ENCODE results near the gene DMWD. TPM values are rescaled to one million over a fixed set of nuclear protein-coding genes. Genes with fewer than 3 reads are reported as not detected.
"Not testable (repeated sequence)": the region's sequence is repeated elsewhere in the genome, so short reads cannot be mapped to it uniquely, and the experiment has no call there.

DMWD gene
- total RNA-seq, 2 experiments from 2014 or later = 43.1 to 45.8 TPM

- intact Hi-C loops (cut with micrococcal nuclease) = no loop called here
- DNase-seq = no peak
- no peaks in the 10 kb centered on the region for H3K4me1 Mint-ChIP-seq (ENCODE audit: low read depth)
- H3K27ac Mint-ChIP-seq = no peak overlapping the region
- CTCF ChIA-PET = no interaction called here
- no peaks in the 10 kb centered on the region for H3K36me3 Mint-ChIP-seq
- H3K4me3 Mint-ChIP-seq = no peak overlapping the region
- peaks cover under 1% of the 10 kb centered on the region for H3K27me3 Mint-ChIP-seq
- POLR2A ChIA-PET = no interaction called here
- no peaks in the 10 kb centered on the region for H3K9me3 Mint-ChIP-seq
Observed at GRCh38 chr19:45754323-45754722, 38.3 kb downstream of the DMWD start.

DNA sequence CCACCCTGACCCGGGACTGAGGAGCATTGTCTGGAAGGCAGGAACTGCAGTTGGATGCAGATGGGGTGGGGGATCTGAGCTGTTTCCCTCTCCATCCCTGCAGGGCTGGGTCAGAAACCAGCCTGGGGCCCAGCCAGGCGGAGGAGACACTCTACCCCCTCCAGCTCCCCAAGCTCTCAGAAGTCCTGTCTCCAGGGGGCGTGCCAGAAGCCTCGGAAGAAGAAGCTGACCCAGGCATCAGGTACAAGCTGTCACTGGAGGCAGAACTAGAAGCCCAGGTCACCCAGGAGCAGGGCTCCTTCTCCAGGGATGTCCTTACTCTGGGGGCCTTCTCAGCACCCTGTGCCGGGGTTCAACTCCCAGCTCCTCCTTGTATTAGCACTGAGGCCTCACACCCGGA is 39.1 kb downstream of the DMWD start:
- Mint-ChIP-seq H3K4me1 (ENCODE audit: low read depth) (no peaks in the 10 kb centered on the region), H3K36me3 (no peaks in the 10 kb centered on the region), H3K9me3 (no peaks in the 10 kb centered on the region), H3K27me3 (no peaks in the 10 kb centered on the region), H3K27ac (no peak overlapping the region), H3K4me3 (no peak overlapping the region)
- CTCF ChIA-PET = no interaction called here
- intact Hi-C loops (cut with micrococcal nuclease) = no loop called here
- POLR2A ChIA-PET = no interaction called here
- DNase-seq = no peak

DNA sequence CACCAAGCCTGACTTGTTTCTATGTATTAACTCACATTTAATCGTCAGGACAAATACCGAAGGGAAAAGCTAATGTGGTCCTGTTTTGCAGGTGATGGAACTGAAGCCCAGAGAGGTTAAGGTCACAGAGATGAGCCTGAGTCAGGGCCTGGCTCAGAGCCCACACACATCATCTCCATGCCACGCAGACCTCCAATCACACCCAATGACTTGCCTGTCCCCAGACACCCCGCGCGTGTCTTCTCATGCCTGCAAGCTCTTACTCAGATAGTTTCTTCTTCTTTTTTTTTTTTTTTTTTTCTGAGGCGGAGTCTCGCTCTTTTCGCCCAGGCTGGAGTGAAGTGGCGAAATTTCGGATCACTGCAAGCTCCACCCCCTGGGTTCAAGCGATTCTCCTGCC is 40.0 kb downstream of the DMWD start:
- CTCF ChIA-PET = interaction anchor here (1.4 kb wide), 1 partner anchor 17 kb away, joined by 5 read pairs; the partner anchor contains the start of gene SIX5

GRCh38 chr19:45751483-45751882 is 41.2 kb downstream of the DMWD start:
- intact Hi-C loops (cut with micrococcal nuclease); CTCF ChIA-PET; H3K36me3 Mint-ChIP-seq; H3K27ac Mint-ChIP-seq; H3K27me3 Mint-ChIP-seq; H3K4me3 Mint-ChIP-seq; H3K9me3 Mint-ChIP-seq; POLR2A ChIA-PET; DNase-seq; H3K4me1 Mint-ChIP-seq (ENCODE audit: low read depth): not testable (repeated sequence)

More for the DNA sequence above, 40.0 kb downstream of the DMWD start:
- H3K27me3 Mint-ChIP-seq = peaks cover under 1% of the 10 kb centered on the region
- POLR2A ChIA-PET = no interaction called here
- no peaks in the 10 kb centered on the region for H3K36me3 Mint-ChIP-seq
- no peaks in the 10 kb centered on the region for H3K9me3 Mint-ChIP-seq
- H3K4me3 Mint-ChIP-seq = no peak overlapping the region
- H3K27ac Mint-ChIP-seq = no peak overlapping the region
- intact Hi-C loops (cut with micrococcal nuclease) = no loop called here
- H3K4me1 Mint-ChIP-seq (ENCODE audit: low read depth) = no peaks in the 10 kb centered on the region
- no peak for DNase-seq

GRCh38 chr19:45747513-45747912 is 45.1 kb downstream of the DMWD start:
- peaks cover 12% of the 10 kb centered on the region for H3K27me3 Mint-ChIP-seq
- no peak for DNase-seq
- no peaks in the 10 kb centered on the region for H3K9me3 Mint-ChIP-seq
- H3K27ac Mint-ChIP-seq = no peak overlapping the region
- H3K36me3 Mint-ChIP-seq = no peaks in the 10 kb centered on the region
- no peaks in the 10 kb centered on the region for H3K4me1 Mint-ChIP-seq (ENCODE audit: low read depth)
- H3K4me3 Mint-ChIP-seq = no peak overlapping the region
- intact Hi-C loops (cut with micrococcal nuclease) = no loop called here
- POLR2A ChIA-PET = no interaction called here
- CTCF ChIA-PET = interaction anchor here (1.8 kb wide), 1 partner anchor 52 kb away, joined by 5 read pairs; no protein-coding TSS in a partner anchor

GRCh38 chr19:45746866-45747265 is 45.8 kb downstream of the DMWD start:
- H3K4me1 Mint-ChIP-seq (ENCODE audit: low read depth) = no peaks in the 10 kb centered on the region
- H3K27me3 Mint-ChIP-seq = peaks cover 12% of the 10 kb centered on the region
- H3K36me3 Mint-ChIP-seq = no peaks in the 10 kb centered on the region
- no peak for DNase-seq
- no peak overlapping the region for H3K27ac Mint-ChIP-seq
- CTCF ChIA-PET = no interaction called here
- intact Hi-C loops (cut with micrococcal nuclease) = no loop called here
- H3K9me3 Mint-ChIP-seq = no peaks in the 10 kb centered on the region
- no peak overlapping the region for H3K4me3 Mint-ChIP-seq
- POLR2A ChIA-PET = no interaction called here

DNA sequence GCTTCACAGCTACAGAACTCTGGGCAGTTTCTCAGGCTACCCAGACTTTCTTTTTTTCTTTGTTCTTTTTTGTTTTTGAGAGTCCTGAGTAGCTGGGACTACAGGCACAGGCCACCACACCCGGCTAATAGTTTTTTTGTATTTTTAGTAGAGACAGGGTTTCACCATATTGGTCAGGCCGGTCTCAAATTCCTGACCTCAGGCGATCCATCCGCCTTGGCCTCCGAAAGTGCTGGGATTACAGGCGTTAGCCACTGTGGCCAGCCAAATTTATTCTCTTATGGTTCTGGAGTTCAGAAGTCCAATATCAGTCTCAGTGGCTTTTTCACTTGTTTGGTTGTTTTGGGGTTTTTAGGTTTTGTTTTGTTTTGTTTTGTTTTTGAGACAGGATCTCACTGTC is 47.0 kb downstream of the DMWD start:
- Mint-ChIP-seq H3K27ac (no peak overlapping the region), H3K4me3 (no peak overlapping the region), H3K36me3 (no peaks in the 10 kb centered on the region), H3K9me3 (no peaks in the 10 kb centered on the region), H3K4me1 (ENCODE audit: low read depth) (no peaks in the 10 kb centered on the region), H3K27me3 (peaks cover 12% of the 10 kb centered on the region)
- intact Hi-C loops (cut with micrococcal nuclease) = no loop called here
- CTCF ChIA-PET = interaction anchor here (1.2 kb wide), 1 partner anchor 54 kb away, joined by 4 read pairs; no protein-coding TSS in a partner anchor
- DNase-seq = no peak
- POLR2A ChIA-PET = interaction anchor here (0.6 kb wide), 1 partner anchor 25 kb away, joined by 4 read pairs; no protein-coding TSS in a partner anchor

- DNase-seq = no peak
- no peaks in the 10 kb centered on the region for H3K36me3 Mint-ChIP-seq
- CTCF ChIA-PET = interaction anchor here (0.6 kb wide), 1 partner anchor 127 kb away, joined by 3 read pairs; no protein-coding TSS in a partner anchor
- H3K4me3 Mint-ChIP-seq = no peak overlapping the region
- no peaks in the 10 kb centered on the region for H3K4me1 Mint-ChIP-seq (ENCODE audit: low read depth)
- no peak overlapping the region for H3K27ac Mint-ChIP-seq
- POLR2A ChIA-PET = no interaction called here
- H3K9me3 Mint-ChIP-seq = no peaks in the 10 kb centered on the region
- peaks cover 12% of the 10 kb centered on the region for H3K27me3 Mint-ChIP-seq
- intact Hi-C loops (cut with micrococcal nuclease) = no loop called here
Observed at GRCh38 chr19:45742969-45743368, 49.7 kb downstream of the DMWD start.

- no peaks in the 10 kb centered on the region for H3K36me3 Mint-ChIP-seq
- POLR2A ChIA-PET = no interaction called here
- CTCF ChIA-PET = no interaction called here
- H3K9me3 Mint-ChIP-seq = no peaks in the 10 kb centered on the region
- no peak overlapping the region for H3K4me3 Mint-ChIP-seq
- intact Hi-C loops (cut with micrococcal nuclease) = no loop called here
- DNase-seq = no peak
- peaks cover 2% of the 10 kb centered on the region for H3K27me3 Mint-ChIP-seq
- no peak overlapping the region for H3K27ac Mint-ChIP-seq
- no peaks in the 10 kb centered on the region for H3K4me1 Mint-ChIP-seq (ENCODE audit: low read depth)
Observed at GRCh38 chr19:45739498-45740439, 52.9 kb downstream of the DMWD start.

DNA sequence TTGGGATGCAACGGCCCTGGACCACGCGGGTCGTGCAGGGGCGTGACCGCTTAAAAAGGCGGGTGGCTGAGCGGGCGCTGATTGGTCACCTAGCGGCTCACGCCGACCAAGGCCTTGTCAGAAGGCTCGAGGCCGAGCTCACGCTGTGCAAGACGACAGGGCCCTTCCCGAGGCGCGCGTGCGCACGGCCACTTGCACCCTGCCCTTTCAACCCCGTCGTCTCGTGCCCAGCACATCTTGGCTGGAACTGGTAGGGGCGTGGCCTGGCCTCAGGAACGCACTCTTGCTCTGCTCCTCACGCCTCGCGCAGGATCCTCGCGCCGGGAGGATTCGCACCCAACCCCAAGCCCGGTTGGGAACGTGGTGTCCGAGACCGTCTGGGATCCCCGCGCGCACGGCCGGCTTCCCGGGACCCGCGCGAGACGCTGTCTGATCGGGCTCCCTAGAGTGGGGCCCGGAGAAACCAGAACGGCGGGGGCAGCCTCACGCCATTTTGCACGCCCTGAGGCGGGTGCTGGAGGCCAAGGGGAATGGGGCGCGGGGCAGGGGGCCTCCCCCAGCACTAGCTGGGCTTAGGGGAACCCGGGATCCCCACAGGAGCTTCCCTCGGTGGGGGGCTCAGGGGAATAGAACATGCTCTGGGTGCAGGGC is 59.4 kb downstream of the DMWD start, which contains the start of gene MEIOSIN:
Gene MEIOSIN, plus strand, starts transcription at position 280 of the 651 bp plus-strand sequence. CDS start 1,938 bp downstream, outside the sequence.
- DNase-seq = no peak
- H3K27me3 Mint-ChIP-seq = no peaks in the 10 kb centered on the region
- POLR2A ChIA-PET = interaction anchor here (1.0 kb wide), 1 partner anchor 48 kb away, joined by 4 read pairs; no protein-coding TSS in a partner anchor
- CTCF ChIA-PET = no interaction called here
- H3K4me3 Mint-ChIP-seq = no peak within 1 kb of the TSS
- H3K9me3 Mint-ChIP-seq = no peaks in the 10 kb centered on the region
- peaks cover 3% of the 10 kb centered on the region for H3K36me3 Mint-ChIP-seq
- intact Hi-C loops (cut with micrococcal nuclease) = no loop called here
- H3K27ac Mint-ChIP-seq = no peak within 1 kb of the TSS
- H3K4me1 Mint-ChIP-seq (ENCODE audit: low read depth) = peaks cover 16% of the 10 kb centered on the region

Measured in activated CD4-positive, alpha-beta memory T cell treated with anti-CD3 and anti-CD28 coated beads for 36 hours (primary cell).